ENCODE measurements around the gene NKD1. TPM values are rescaled to one million over a fixed set of nuclear protein-coding genes. Genes with fewer than 3 reads are reported as not detected.

The NKD1 gene
- total RNA-seq, 1 donor from 2014 or later = 0.33 TPM

DNA sequence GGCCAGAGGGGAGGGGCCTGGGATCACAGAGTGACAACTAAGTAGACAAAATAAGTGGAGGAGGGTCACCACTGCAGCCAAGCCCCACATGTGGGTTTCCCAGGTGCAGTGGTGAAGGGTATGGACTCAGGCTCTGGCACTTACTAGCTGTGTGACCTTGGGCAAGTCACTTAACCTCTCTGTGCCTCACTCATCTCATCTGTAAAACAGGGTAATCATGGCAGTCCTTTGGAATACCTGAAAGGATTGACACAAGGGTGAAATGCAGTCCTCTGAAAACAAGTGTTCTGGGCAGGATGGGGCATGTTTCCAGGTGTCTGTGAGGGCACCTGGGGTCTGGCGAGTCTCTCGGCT is 55.8 kb downstream of the NKD1 start:
- Histone ChIP-seq H3K27me3 (ENCODE audit: control insufficient read depth, insufficient read depth, low read length) (no peaks in the 10 kb centered on the region), H3K36me3 (ENCODE audit: control insufficient read depth, insufficient read depth, low read length) (no peaks in the 10 kb centered on the region), H3K4me3 (ENCODE audit: low read depth, low read length) (no peak overlapping the region)
- TF ChIP-seq, protein P1, sequence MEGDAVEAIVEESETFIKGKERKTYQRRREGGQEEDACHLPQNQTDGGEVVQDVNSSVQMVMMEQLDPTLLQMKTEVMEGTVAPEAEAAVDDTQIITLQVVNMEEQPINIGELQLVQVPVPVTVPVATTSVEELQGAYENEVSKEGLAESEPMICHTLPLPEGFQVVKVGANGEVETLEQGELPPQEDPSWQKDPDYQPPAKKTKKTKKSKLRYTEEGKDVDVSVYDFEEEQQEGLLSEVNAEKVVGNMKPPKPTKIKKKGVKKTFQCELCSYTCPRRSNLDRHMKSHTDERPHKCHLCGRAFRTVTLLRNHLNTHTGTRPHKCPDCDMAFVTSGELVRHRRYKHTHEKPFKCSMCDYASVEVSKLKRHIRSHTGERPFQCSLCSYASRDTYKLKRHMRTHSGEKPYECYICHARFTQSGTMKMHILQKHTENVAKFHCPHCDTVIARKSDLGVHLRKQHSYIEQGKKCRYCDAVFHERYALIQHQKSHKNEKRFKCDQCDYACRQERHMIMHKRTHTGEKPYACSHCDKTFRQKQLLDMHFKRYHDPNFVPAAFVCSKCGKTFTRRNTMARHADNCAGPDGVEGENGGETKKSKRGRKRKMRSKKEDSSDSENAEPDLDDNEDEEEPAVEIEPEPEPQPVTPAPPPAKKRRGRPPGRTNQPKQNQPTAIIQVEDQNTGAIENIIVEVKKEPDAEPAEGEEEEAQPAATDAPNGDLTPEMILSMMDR (IDR thresholded peaks at IDR 0.05; ENCODE audit: insufficient read depth, low read length, poor library complexity, severe bottlenecking) = no peak
- no peak for DNase-seq (ENCODE audit: low read depth)

DNA sequence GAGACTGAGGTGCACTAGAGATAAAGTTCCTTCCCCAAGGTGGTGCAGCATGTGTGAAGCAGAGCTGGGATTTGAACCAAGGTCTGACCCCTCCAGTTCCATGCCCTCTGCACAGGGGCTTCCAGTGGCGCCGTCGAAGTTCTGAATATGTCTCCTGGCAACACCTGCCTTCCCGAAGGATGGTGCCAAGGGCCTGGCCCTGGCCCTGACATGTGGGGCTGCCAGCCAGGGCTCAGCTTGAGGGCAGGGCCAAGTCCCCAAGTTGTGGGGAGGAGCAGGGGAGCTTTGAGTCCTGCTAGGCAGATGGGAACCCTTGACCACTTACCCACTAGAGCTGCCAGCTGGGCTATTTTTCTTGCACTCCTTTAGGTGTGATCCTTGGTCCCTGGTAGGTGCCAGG is 56.4 kb downstream of the NKD1 start:
- no peaks in the 10 kb centered on the region for H3K36me3 ChIP-seq (ENCODE audit: control insufficient read depth, insufficient read depth, low read length)
- no peaks in the 10 kb centered on the region for H3K27me3 ChIP-seq (ENCODE audit: control insufficient read depth, insufficient read depth, low read length)
- DNase-seq (ENCODE audit: low read depth) = no peak
- H3K4me3 ChIP-seq (ENCODE audit: low read depth, low read length) = no peak overlapping the region
- TF ChIP-seq, protein P1 (IDR thresholded peaks at IDR 0.05; ENCODE audit: insufficient read depth, low read length, poor library complexity, severe bottlenecking) = no peak

DNA sequence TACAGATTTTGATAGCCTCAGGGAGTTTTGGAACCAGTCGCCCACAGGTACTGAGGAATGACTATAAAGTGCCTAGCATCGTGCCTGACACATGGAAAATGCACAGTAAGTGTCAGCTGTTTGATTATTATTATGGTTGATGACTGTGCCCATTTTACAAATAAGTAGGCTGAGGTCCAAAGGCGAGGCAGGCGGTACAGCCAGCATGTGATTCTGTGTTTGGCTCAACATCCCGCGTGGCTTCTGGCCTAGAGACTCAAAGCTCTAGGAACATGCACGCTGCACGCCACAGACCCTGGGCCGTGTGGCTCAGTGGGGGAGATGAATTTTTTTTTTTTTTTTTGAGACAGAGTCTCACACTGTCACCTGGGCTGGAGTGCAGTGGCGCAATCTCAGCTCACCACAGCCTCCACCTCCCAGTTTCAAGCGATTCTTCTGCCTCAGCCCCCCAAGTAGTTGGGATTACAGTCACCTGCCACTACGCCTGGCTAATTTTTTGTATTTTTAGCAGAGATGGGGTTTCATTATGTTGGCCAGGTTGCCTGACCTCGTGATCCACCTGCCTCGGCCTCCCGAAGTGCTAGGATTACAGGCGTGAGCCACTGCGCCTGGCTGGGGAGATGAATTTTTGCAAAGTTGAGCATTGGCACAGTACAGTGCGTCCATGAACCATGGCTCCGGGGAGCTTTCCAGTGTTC is 57.7 kb downstream of the NKD1 start:
- TF ChIP-seq, protein P1 (IDR thresholded peaks at IDR 0.05; ENCODE audit: insufficient read depth, low read length, poor library complexity, severe bottlenecking) = no peak
- DNase-seq (ENCODE audit: low read depth) = no peak
- Histone ChIP-seq H3K36me3 (ENCODE audit: control insufficient read depth, insufficient read depth, low read length) (no peaks in the 10 kb centered on the region), H3K27me3 (ENCODE audit: control insufficient read depth, insufficient read depth, low read length) (no peaks in the 10 kb centered on the region), H3K4me3 (ENCODE audit: low read depth, low read length) (no peak overlapping the region)

DNA sequence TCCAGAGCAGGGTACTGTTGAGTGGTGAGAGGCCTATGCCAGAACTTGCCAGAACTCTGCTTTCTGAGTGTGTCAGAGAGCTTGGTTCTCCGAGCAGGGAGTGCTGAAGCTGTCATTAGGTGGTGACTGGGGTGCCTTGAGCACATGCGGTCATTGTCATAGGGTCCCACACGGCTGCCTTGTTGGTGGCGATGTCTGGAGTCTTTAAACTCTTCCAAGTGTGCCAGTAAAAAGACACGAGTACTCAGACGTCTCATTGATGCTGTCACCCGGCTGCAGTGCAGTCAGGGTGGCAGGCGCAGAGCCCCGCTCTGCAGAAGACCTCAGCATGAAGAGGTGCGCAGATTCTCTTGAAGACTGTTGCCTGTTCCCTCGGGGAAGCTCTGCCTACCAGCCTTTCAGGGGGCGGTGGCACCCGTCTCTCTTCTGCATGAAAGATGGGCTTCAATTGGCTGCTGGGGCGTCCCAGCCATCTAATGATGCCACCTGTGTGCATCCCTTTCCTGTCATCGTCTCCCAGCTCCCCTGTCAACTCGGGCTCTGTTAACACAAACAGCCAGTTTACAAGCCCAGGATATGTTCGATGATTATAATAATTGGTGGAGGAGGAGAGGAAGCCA is 58.3 kb downstream of the NKD1 start:
- no peaks in the 10 kb centered on the region for H3K27me3 ChIP-seq (ENCODE audit: control insufficient read depth, insufficient read depth, low read length)
- TF ChIP-seq, protein P1 (IDR thresholded peaks at IDR 0.05; ENCODE audit: insufficient read depth, low read length, poor library complexity, severe bottlenecking) = no peak
- no peaks in the 10 kb centered on the region for H3K36me3 ChIP-seq (ENCODE audit: control insufficient read depth, insufficient read depth, low read length)
- DNase-seq (ENCODE audit: low read depth) = no peak
- no peak overlapping the region for H3K4me3 ChIP-seq (ENCODE audit: low read depth, low read length)

DNA sequence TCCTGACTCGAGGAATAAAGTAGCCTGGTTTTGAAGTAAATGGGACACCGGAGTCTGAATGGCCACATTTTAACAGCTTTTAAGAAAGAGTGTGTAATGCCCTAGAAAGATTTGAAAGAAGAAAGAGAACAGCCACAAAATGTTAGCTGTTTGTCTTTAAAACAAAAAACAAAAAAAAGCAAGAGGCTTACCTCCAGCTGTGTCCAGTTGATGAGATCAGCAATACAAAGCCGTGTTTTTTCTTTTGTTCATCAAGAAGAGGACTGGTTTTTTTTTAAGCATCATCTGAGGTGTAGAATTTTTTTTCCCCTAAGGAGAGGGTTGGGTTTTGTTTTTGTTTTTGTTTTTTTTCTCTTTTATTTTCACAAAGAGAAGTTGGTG is 58.8 kb downstream of the NKD1 start:
- H3K27me3 ChIP-seq (ENCODE audit: control insufficient read depth, insufficient read depth, low read length) = no peaks in the 10 kb centered on the region
- H3K36me3 ChIP-seq (ENCODE audit: control insufficient read depth, insufficient read depth, low read length) = no peaks in the 10 kb centered on the region
- no peak for DNase-seq (ENCODE audit: low read depth)
- no peak overlapping the region for H3K4me3 ChIP-seq (ENCODE audit: low read depth, low read length)
- TF ChIP-seq, protein P1 (IDR thresholded peaks at IDR 0.05; ENCODE audit: insufficient read depth, low read length, poor library complexity, severe bottlenecking) = no peak

DNA sequence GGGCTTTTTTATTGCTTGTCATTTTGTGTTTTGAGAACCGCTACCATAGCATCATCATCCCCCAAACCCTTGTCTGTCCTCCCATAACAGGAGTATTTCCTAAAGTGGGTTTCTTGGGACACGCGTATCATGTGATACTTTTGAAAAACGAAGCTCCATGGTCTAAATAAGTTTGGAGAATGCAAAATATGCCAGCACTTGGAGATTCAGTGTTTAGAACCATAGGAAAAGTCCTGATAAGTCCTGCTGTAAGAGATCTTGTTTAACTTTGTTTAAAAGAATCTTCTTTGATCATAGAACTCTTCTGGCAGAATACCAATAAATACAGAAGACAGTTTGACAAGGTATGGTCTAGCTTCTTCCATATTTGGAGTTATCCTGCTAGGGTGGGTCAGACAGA is 59.3 kb downstream of the NKD1 start:
- TF ChIP-seq, protein P1 (IDR thresholded peaks at IDR 0.05; ENCODE audit: insufficient read depth, low read length, poor library complexity, severe bottlenecking) = no peak

More for the DNA sequence above, 59.3 kb downstream of the NKD1 start:
- DNase-seq (ENCODE audit: low read depth) = no peak
- H3K27me3 ChIP-seq (ENCODE audit: control insufficient read depth, insufficient read depth, low read length) = no peaks in the 10 kb centered on the region
- H3K4me3 ChIP-seq (ENCODE audit: low read depth, low read length) = no peak overlapping the region
- no peaks in the 10 kb centered on the region for H3K36me3 ChIP-seq (ENCODE audit: control insufficient read depth, insufficient read depth, low read length)
